ENCODE results near the gene DNAJA2. TPM values are rescaled to one million over a fixed set of nuclear protein-coding genes. Genes with fewer than 3 reads are reported as not detected.

The DNAJA2 gene
- total RNA-seq, 1 donor from 2014 or later, result 68.5 TPM

- no peak for DNase-seq (ENCODE audit: low spot score in 2 of 2, unreplicated experiment in 2 of 2)
- H3K4me1 Mint-ChIP-seq, result no peaks in the 10 kb centered on the region
- H3K9me3 Mint-ChIP-seq, result peaks cover 3% of the 10 kb centered on the region
- TF ChIP-seq CTCF (IDR thresholded peaks at IDR 0.05; ENCODE audit: unreplicated experiment), result no peak
- no peaks in the 10 kb centered on the region for H3K36me3 Mint-ChIP-seq
- H3K27me3 Mint-ChIP-seq (ENCODE audit: low read depth), result no peaks in the 10 kb centered on the region
- no peak overlapping the region for H3K27ac Mint-ChIP-seq
- H3K4me3 Mint-ChIP-seq, result no peak overlapping the region
Measured at GRCh38 chr16:46997844-46998243, 24.4 kb upstream of the DNAJA2 start.

- DNase-seq (ENCODE audit: low spot score in 2 of 2, unreplicated experiment in 2 of 2), result no peak
- Mint-ChIP-seq H3K4me3 (no peak overlapping the region), H3K9me3 (peaks cover 3% of the 10 kb centered on the region), H3K27me3 (ENCODE audit: low read depth) (no peaks in the 10 kb centered on the region), H3K36me3 (no peaks in the 10 kb centered on the region), H3K27ac (no peak overlapping the region), H3K4me1 (no peaks in the 10 kb centered on the region)
- no peak for TF ChIP-seq CTCF (IDR thresholded peaks at IDR 0.05; ENCODE audit: unreplicated experiment)
Measured at GRCh38 chr16:46996952-46997458, 23.5 kb upstream of the DNAJA2 start.

- H3K4me3 Mint-ChIP-seq, result no peak overlapping the region
- no peaks in the 10 kb centered on the region for H3K27me3 Mint-ChIP-seq (ENCODE audit: low read depth)
- peaks cover 7% of the 10 kb centered on the region for H3K9me3 Mint-ChIP-seq
- H3K4me1 Mint-ChIP-seq, result no peaks in the 10 kb centered on the region
- no peak overlapping the region for H3K27ac Mint-ChIP-seq
- no peak for DNase-seq (ENCODE audit: low spot score in 2 of 2, unreplicated experiment in 2 of 2)
- no peaks in the 10 kb centered on the region for H3K36me3 Mint-ChIP-seq
- TF ChIP-seq CTCF (IDR thresholded peaks at IDR 0.05; ENCODE audit: unreplicated experiment), result no peak
Measured at GRCh38 chr16:46996391-46996790, 22.9 kb upstream of the DNAJA2 start.

- no peak for DNase-seq (ENCODE audit: low spot score in 2 of 2, unreplicated experiment in 2 of 2)
- H3K27me3 Mint-ChIP-seq (ENCODE audit: low read depth), result no peaks in the 10 kb centered on the region
Measured at GRCh38 chr16:46991729-46992704, 18.5 kb upstream of the DNAJA2 start.

GRCh38 chr16:46986896-46987295 is 13.4 kb upstream of the DNAJA2 start:
- no peak overlapping the region for H3K4me3 Mint-ChIP-seq
- peaks cover 5% of the 10 kb centered on the region for H3K9me3 Mint-ChIP-seq
- no peaks in the 10 kb centered on the region for H3K36me3 Mint-ChIP-seq
- H3K4me1 Mint-ChIP-seq, result peaks cover 6% of the 10 kb centered on the region
- no peak for DNase-seq (ENCODE audit: low spot score in 2 of 2, unreplicated experiment in 2 of 2)
- no peak for TF ChIP-seq CTCF (IDR thresholded peaks at IDR 0.05; ENCODE audit: unreplicated experiment)
- H3K27me3 Mint-ChIP-seq (ENCODE audit: low read depth), result no peaks in the 10 kb centered on the region
- H3K27ac Mint-ChIP-seq, result no peak overlapping the region

More at GRCh38 chr16:46991729-46992704, 18.5 kb upstream of the DNAJA2 start:
- Mint-ChIP-seq H3K4me1 (peaks cover 6% of the 10 kb centered on the region), H3K4me3 (no peak overlapping the region), H3K9me3 (peaks cover 8% of the 10 kb centered on the region), H3K36me3 (no peaks in the 10 kb centered on the region), H3K27ac (no peak overlapping the region)
- no peak for TF ChIP-seq CTCF (IDR thresholded peaks at IDR 0.05; ENCODE audit: unreplicated experiment)

Data from mesothelial cell of epicardium (in vitro differentiated cells).